ENCODE measurements around the gene PRH1.

DNA sequence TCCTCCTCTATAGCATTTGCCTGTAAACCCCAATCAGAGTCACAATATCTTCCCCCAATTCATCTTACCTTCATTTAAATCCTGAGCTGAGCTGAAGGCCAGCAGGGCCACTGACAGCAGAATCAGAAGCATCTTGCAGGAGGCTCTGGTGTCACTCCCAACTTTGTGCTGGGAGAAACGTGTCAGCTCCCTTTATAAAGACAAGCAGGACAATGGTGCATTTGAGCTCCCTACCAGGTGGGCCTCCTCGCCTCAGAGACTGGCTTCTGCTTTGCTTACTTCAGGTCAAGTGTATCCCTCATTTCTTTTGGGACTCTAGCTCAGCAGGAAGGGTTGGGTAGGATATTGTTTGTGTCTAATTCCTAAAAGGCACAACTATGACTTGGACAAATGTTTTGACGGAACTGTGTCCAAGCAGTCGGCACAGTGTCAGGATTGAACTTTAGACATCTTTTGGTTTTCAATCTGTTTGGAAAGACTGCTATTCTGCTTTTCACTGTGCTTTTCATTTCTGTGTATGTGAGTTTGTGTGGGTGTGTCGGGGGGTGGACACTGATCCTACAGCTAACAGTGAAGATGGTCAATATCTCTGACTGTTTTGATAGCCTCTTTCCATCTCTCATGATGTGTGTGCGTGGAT, at the start of gene PRH1:
- no peak for TF ChIP-seq POLR2A (IDR thresholded peaks at IDR 0.05)
- TF ChIP-seq, protein P1, sequence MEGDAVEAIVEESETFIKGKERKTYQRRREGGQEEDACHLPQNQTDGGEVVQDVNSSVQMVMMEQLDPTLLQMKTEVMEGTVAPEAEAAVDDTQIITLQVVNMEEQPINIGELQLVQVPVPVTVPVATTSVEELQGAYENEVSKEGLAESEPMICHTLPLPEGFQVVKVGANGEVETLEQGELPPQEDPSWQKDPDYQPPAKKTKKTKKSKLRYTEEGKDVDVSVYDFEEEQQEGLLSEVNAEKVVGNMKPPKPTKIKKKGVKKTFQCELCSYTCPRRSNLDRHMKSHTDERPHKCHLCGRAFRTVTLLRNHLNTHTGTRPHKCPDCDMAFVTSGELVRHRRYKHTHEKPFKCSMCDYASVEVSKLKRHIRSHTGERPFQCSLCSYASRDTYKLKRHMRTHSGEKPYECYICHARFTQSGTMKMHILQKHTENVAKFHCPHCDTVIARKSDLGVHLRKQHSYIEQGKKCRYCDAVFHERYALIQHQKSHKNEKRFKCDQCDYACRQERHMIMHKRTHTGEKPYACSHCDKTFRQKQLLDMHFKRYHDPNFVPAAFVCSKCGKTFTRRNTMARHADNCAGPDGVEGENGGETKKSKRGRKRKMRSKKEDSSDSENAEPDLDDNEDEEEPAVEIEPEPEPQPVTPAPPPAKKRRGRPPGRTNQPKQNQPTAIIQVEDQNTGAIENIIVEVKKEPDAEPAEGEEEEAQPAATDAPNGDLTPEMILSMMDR (IDR thresholded peaks at IDR 0.05): no peak
